DMS79 treated with DMSO at 0.1 percent for 48 hours (cell line): ENCODE results near the gene MEOX2.

ENCODE experiments used
- DNase-seq: peaks from one replicate; lab custom pipeline; 2025; lab: John Stamatoyannopoulos, UW

The MEOX2 gene

DNA sequence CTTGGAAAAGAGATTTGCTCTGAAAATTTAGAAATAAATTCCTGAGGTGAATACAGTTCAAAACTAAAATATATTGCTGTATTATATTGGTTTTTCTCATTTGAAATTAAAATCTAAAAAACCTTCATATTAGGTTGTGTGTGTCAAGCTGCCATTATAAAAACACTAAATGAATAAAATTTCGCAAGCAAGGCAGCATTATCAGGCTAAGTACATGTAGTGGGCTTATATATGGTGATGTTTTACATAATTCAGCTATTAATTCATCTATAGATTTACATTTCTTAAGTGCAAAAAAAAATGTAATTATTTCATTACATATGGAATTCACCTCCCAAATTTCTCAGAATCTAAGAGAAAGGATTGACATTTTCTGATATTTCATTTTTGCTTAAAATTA is 5.3 kb downstream of the MEOX2 start:
- no peak for DNase-seq

DNA sequence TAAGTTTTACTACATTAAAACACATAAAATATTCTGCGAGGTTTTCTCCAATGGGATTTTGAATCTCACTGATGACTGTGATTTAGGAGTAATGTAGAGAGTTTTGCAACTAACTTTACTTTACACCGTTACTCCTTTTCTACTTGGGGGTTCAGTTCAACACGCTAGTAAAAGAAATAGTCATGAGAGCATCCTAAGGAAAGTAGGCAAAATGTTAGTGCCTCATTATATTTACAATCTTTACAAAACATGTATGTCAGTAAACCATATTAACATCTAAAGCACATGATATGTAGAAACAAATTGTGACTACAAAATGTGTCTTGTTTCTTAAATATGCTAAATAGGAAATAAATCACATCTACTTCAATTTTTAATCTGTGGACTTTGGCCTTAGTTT is 6.0 kb downstream of the MEOX2 start:
- DNase-seq, result no peak

DNA sequence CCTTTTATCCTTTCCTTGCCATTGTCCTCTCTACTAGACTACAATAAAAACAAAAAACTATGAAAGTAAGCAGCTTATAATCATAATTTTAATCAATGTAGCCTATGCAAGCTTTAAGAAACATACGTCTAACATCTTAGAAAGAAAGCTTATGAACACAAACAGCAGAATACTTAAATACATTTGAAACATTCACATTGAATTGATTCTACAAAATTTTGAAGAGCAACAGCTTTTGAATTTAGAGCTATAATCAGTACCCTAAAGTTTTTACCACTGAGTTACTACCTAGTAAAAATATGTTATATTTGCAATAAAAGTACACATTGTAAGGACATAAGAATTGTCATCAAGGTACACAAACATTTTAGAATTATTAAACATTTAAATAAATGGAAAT is 7.2 kb downstream of the MEOX2 start:
- no peak for DNase-seq

GRCh38 chr7:15678653-15679052 is 7.8 kb downstream of the MEOX2 start:
- no peak for DNase-seq

GRCh38 chr7:15675379-15675778 is 11.1 kb downstream of the MEOX2 start:
- DNase-seq, result no peak

DNA sequence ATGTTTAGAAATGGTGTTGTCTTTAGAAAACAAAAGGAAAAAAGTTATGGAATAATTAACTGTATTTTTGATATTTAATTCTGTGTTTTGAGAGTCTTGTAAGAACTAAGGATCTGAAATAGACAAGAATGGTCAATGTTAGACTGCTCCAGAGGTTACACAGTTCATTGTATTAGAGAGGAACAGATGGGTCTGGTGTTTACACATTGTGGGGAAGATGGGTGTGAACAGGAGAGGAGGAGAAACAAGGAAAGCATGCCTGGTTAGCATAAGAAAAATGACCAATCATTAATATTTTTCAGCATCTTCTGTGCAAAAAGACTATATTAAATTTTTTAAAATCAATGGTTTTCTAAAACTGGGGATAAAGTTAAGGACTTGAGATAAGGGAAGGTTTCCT is 11.9 kb downstream of the MEOX2 start:
- DNase-seq, result no peak

GRCh38 chr7:15669443-15670090 is 16.9 kb downstream of the MEOX2 start:
- no peak for DNase-seq

- no peak for DNase-seq
Observed at GRCh38 chr7:15667991-15668390, 18.5 kb downstream of the MEOX2 start.

DNA sequence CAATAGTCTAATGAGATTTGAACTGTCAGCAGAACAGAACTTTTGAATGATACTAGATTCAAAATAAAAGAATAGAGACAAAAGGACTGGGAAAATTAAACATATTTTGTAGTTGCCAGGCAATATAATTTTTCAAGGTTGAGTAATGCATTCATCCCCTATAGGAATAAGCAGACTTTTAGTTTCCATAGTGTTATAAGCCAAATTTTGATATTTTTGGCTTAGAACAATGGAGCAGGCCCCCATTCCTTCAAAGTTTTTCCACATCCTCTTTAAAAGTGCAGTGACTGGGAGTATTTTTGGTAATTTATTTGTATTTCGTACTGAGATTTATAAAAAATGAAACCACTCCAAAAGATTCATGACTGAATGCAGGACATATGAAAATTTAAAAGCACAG is 24.0 kb downstream of the MEOX2 start:
- no peak for DNase-seq

- no peak for DNase-seq
Observed at GRCh38 chr7:15658247-15658646, 28.2 kb downstream of the MEOX2 start.

- DNase-seq, result no peak
Observed at GRCh38 chr7:15652776-15653290, 33.6 kb downstream of the MEOX2 start.

DNA sequence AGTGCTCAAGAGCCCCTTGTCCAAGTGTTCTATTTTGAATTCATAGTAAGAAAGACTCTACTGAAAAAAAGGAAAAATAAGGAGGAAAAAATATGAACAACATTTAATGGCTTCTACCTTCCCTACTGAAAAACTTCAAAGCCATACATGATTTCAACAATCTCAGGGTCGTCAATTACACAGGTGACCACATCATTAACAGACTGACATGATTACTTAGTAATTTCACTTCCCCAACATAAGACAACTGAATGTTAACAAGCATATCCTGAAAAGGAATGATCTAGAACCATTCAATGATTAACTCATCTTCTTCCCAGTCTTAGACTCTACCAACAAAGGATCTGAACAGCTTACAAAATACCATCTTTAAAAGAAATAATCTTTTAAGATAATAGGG is 34.8 kb downstream of the MEOX2 start:
- no peak for DNase-seq

GRCh38 chr7:15650787-15651186 is 35.7 kb downstream of the MEOX2 start:
- no peak for DNase-seq

- no peak for DNase-seq
Observed at GRCh38 chr7:15648461-15648961, 38.0 kb downstream of the MEOX2 start.

DNA sequence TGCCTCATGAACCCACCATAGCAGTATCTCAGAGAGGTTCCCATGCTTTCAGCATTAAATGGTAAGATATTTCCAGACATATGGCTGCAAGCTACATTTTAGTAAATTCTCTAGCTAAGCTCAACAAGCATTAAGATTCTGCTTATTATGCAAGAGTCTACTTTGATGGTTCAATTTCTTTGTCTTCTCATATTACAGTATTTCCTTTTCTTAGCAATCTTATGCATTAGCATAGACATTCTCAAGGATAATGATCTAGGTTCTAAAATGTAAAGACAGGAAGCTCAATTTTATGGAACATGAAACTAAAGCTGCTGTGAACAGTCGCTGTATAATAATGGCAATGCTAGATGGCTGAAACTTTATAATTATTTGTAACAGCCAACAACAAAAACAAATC is 39.2 kb downstream of the MEOX2 start:
- no peak for DNase-seq

DNA sequence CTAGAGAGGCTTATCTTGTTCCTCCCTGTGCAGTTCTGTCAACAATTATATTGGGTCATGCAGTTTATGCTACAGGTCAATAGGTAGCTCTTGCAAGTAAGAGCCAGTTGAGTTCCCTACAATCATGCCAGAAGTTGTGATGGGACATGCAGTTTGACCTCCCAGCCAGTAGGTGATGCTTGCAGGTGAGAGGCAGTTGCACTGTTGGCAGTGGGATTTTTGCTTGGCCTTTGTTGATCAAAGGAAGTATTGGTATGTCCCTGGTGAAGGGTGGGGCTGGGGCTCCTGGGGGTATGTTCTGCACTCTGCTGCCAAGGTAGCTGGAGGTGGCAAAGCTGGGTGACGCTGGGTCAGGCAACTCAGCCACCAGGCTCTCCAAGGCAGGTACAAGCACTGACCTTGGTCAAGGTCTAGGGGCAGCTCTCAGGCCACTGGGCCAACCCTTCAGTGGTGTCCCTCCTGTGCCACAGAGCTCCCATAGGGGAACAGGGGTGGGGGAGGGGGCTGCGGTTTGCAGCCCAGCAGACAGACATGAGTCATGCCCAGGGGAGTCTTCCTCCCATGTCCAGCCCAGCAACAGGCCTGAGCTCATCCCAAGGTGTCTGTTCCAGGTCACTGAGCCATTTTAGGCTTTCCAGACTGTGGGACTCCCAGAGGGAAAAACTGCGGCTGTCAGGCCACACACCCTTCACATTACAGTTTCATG is 43.3 kb downstream of the MEOX2 start:
- no peak for DNase-seq

DNA sequence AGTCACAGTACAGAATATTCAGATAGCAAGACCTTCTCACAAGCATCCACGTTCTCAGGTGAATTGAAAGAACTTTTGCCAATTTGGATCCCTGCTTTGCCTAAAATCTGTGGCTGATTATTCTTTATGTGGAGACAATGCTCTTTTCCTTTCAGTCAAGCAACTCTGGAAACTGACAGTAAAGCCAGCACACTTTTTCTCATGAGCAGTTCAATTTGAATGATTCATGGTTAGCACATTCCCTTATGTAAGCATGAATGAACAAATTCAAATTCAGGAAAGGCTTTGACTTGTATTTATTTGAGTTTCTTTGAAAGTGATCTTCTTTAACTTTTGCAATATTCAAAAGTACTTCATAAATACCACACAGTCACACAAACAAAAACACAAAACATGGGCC is 57.6 kb downstream of the MEOX2 start:
- no peak for DNase-seq

GRCh38 chr7:15626041-15626440 is 60.4 kb downstream of the MEOX2 start:
- no peak for DNase-seq

GRCh38 chr7:15625466-15625865 is 61.0 kb downstream of the MEOX2 start:
- no peak for DNase-seq

- no peak for DNase-seq
Observed at GRCh38 chr7:15621468-15621867, 65.0 kb downstream of the MEOX2 start.

- DNase-seq, result no peak
Observed at GRCh38 chr7:15620491-15621185, 65.8 kb downstream of the MEOX2 start.

- DNase-seq, result no peak
Observed at GRCh38 chr7:15618275-15618674, 68.2 kb downstream of the MEOX2 start.

- no peak for DNase-seq
Observed at GRCh38 chr7:15612205-15612604, 74.3 kb downstream of the MEOX2 start.
